ENCODE data around the gene GGA3. TPM values are rescaled to one million over a fixed set of nuclear protein-coding genes. Genes with fewer than 3 reads are reported as not detected.

GGA3 gene
- polyA plus RNA-seq, 1 donor (not counting 4 experiments of a cell fraction or from before 2014, with no cell fraction given) = 25.2 TPM

DNA sequence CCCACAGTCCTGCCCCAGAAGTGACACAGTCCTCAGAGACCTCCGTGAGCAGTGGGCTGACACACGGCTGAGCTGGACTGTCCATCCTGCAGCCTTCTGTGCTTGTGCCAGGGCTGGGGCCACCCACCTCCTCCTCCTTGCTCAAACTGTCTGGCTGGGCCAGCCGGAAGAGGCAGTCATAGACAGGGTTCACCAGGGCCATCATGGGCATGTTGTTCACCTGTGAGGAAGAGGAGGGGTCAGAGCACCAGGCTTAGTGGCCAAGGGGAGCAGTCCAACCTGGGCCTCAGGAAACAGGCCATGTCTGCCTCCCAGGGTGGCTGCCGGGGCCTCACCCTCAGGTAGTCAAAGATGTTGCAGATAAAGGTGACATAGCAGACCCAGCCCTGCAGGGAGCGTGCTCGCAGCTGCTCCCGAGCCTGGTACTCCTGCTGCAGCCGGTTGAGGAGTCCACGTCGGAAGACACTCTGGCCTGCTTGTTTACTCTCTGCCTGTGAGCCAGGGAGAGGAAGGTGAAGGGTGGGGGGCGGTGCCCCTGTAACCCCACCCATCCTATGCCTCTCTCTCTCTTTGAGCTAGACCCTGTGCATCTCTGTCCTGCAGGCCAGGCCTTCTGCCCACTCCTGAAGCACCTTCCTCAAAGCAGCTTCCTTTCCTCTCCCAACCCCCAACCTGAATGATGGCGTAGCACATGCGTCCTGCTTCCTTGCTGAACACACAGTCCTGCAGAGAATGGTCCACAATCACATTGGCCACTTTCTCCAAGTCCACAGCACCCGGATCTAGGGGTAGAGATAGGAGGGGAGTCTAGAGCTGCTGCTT lies 6.2 kb upstream of the GGA3 start:
- no peaks in the 10 kb centered on the region for H3K27me3 ChIP-seq (ENCODE audit: control insufficient read depth, extremely low read depth, insufficient read depth, low read length)
- dilution Hi-C loops (cut with MboI; ENCODE audit: extremely low pct_ligation_motif_present, low sequenced_read_pairs) = no loop called here
- peaks cover 14 to 21% of the 10 kb centered on the region in 2 experiments for H3K36me3 ChIP-seq (ENCODE audit: control insufficient read depth in 2 of 2, extremely low read depth in 1 of 2, insufficient read depth in 2 of 2, low read length in 2 of 2)
- TF ChIP-seq, protein P1, sequence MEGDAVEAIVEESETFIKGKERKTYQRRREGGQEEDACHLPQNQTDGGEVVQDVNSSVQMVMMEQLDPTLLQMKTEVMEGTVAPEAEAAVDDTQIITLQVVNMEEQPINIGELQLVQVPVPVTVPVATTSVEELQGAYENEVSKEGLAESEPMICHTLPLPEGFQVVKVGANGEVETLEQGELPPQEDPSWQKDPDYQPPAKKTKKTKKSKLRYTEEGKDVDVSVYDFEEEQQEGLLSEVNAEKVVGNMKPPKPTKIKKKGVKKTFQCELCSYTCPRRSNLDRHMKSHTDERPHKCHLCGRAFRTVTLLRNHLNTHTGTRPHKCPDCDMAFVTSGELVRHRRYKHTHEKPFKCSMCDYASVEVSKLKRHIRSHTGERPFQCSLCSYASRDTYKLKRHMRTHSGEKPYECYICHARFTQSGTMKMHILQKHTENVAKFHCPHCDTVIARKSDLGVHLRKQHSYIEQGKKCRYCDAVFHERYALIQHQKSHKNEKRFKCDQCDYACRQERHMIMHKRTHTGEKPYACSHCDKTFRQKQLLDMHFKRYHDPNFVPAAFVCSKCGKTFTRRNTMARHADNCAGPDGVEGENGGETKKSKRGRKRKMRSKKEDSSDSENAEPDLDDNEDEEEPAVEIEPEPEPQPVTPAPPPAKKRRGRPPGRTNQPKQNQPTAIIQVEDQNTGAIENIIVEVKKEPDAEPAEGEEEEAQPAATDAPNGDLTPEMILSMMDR (optimal IDR thresholded peaks at IDR 0.05 in 1 of 3, IDR thresholded peaks at IDR 0.05 in 1 of 3, conservative IDR thresholded peaks at IDR 0.05 in 1 of 3; ENCODE audit: extremely low read depth in 1 of 3, insufficient read depth in 2 of 3, low read length in 3 of 3) = peak; percentile 45 to 62 (median 53)
- no peak for TF ChIP-seq EZH2 (IDR thresholded peaks at IDR 0.05; ENCODE audit: low read length)
- no peak overlapping the region for H3K9ac ChIP-seq (ENCODE audit: control insufficient read depth, extremely low read depth, insufficient read depth, low read length)
- no peak overlapping the region for H3K27ac ChIP-seq (ENCODE audit: control insufficient read depth, insufficient read depth, low read length)
- peaks cover 18% of the 10 kb centered on the region for H3K4me1 ChIP-seq (ENCODE audit: control insufficient read depth, extremely low read depth, insufficient read depth, low read length)
- H3K9me3 ChIP-seq (ENCODE audit: control insufficient read depth, low read depth, low read length) = no peaks in the 10 kb centered on the region
- H3K4me3 ChIP-seq (ENCODE audit: control insufficient read depth in 2 of 3, extremely low read depth in 1 of 3, insufficient read depth in 2 of 3, low read depth in 1 of 3, low read length in 3 of 3) = no peak overlapping the region
- H3K4me2 ChIP-seq (ENCODE audit: control insufficient read depth, extremely low read depth, insufficient read depth, low read depth, low read length) = no peak overlapping the region
- no peaks in the 10 kb centered on the region for H4K20me1 ChIP-seq (ENCODE audit: control insufficient read depth, extremely low read depth, insufficient read depth, low read length)
- DNase-seq (ENCODE audit: low read depth, low spot score) (no peak), FAIRE-seq (no peak)
- peaks cover 8% of the 10 kb centered on the region for H3K79me2 ChIP-seq (ENCODE audit: control insufficient read depth, insufficient read depth, low read length)
- H3K9me1 ChIP-seq (ENCODE audit: control insufficient read depth, extremely low read depth, insufficient read depth, low read length) = no peaks in the 10 kb centered on the region
- no peak overlapping the region for H2AFZ ChIP-seq (ENCODE audit: control insufficient read depth, low read length)

DNA sequence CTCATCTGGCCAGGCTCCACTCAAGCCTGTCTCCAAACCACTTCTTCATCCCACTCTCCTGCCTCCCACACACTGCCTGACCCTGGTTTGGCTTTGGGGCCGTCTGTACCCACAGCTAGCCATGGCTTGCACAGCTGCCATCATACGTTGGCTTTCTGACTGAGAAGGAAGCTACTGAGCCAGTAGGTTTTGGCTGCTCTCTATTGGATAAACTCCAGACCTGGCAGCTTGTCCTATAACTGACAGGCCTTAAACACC lies 5.7 kb upstream of the GGA3 start:
- Histone ChIP-seq H3K9me3 (ENCODE audit: control insufficient read depth, low read depth, low read length) (no peaks in the 10 kb centered on the region), H4K20me1 (ENCODE audit: control insufficient read depth, extremely low read depth, insufficient read depth, low read length) (no peaks in the 10 kb centered on the region), H3K9ac (ENCODE audit: control insufficient read depth, extremely low read depth, insufficient read depth, low read length) (no peak overlapping the region), H3K4me1 (ENCODE audit: control insufficient read depth, extremely low read depth, insufficient read depth, low read length) (peaks cover 20% of the 10 kb centered on the region), H3K79me2 (ENCODE audit: control insufficient read depth, insufficient read depth, low read length) (peaks cover 14% of the 10 kb centered on the region), H3K36me3 (ENCODE audit: control insufficient read depth in 2 of 2, extremely low read depth in 1 of 2, insufficient read depth in 2 of 2, low read length in 2 of 2) (peaks cover 14 to 21% of the 10 kb centered on the region in 2 experiments), H3K9me1 (ENCODE audit: control insufficient read depth, extremely low read depth, insufficient read depth, low read length) (no peaks in the 10 kb centered on the region), H3K27me3 (ENCODE audit: control insufficient read depth, extremely low read depth, insufficient read depth, low read length) (no peaks in the 10 kb centered on the region), H3K4me2 (ENCODE audit: control insufficient read depth, extremely low read depth, insufficient read depth, low read depth, low read length) (no peak overlapping the region), H3K4me3 (ENCODE audit: control insufficient read depth in 2 of 3, extremely low read depth in 1 of 3, insufficient read depth in 2 of 3, low read depth in 1 of 3, low read length in 3 of 3) (no peak overlapping the region), H3K27ac (ENCODE audit: control insufficient read depth, insufficient read depth, low read length) (no peak overlapping the region), H2AFZ (ENCODE audit: control insufficient read depth, low read length) (no peak overlapping the region)
- FAIRE-seq (no peak), DNase-seq (ENCODE audit: low read depth, low spot score) (no peak)
- dilution Hi-C loops (cut with MboI; ENCODE audit: extremely low pct_ligation_motif_present, low sequenced_read_pairs) = no loop called here
- TF ChIP-seq, protein P1 (optimal IDR thresholded peaks at IDR 0.05 in 1 of 3, IDR thresholded peaks at IDR 0.05 in 1 of 3, conservative IDR thresholded peaks at IDR 0.05 in 1 of 3; ENCODE audit: extremely low read depth in 1 of 3, insufficient read depth in 2 of 3, low read length in 3 of 3) = no peak
- no peak for TF ChIP-seq EZH2 (IDR thresholded peaks at IDR 0.05; ENCODE audit: low read length)
